DOHH2 (cell line): ENCODE data around the gene CRADD.

Experiments
- H3F3A ChIP-seq: fragments of 200-600 bp; sonication (generic), shearing (Covaris generic); 2 replicates; pipeline ENCODE4 v1.6.0; 2016; ENCODE audit warnings: antibody characterized with exemption, mild to moderate bottlenecking; ENCODE audit not compliant: control insufficient read depth, insufficient read depth
- H3K27ac ChIP-seq: fragments of 200-600 bp; sonication (generic); 2 replicates; pipeline ENCODE4 v1.5.1; 2014; ENCODE audit warnings: low read depth, mild to moderate bottlenecking, low read length, moderate library complexity
- H3K27me3 ChIP-seq: fragments of 200-600 bp; sonication (generic); 2 replicates; pipeline ENCODE4 v1.6.1; 2014; ENCODE audit warnings: mild to moderate bottlenecking, low read length, mixed read lengths; ENCODE audit not compliant: control insufficient read depth
- H3K36me3 ChIP-seq: fragments of 200-600 bp; sonication (generic); 2 replicates; pipeline ENCODE4 v1.6.1; 2014; ENCODE audit warnings: mild to moderate bottlenecking, low read length, moderate library complexity, mixed read lengths; ENCODE audit not compliant: control insufficient read depth
- H3K4me1 ChIP-seq: fragments of 200-600 bp; sonication (generic); 2 replicates; pipeline ENCODE4 v1.6.1; 2014; ENCODE audit warnings: mild to moderate bottlenecking, low read length, mixed read lengths; ENCODE audit not compliant: control insufficient read depth
- H3K4me2 ChIP-seq: fragments of 200-600 bp; sonication (generic); 2 replicates; pipeline ENCODE4 v1.6.0; 2014; ENCODE audit warnings: mild to moderate bottlenecking, low read length, moderate library complexity
- H3K4me3 ChIP-seq: fragments of 200-600 bp; sonication (generic); 2 replicates; pipeline ENCODE4 v1.5.1; 2014; ENCODE audit warnings: mild to moderate bottlenecking, low read length, mixed read lengths
- H3K79me2 ChIP-seq: fragments of 200-600 bp; sonication (generic); 2 replicates; pipeline ENCODE4 v1.6.1; 2014; ENCODE audit warnings: mild to moderate bottlenecking, low read length, mixed read lengths; ENCODE audit not compliant: control insufficient read depth
- H3K9me2 ChIP-seq: fragments of 200-600 bp; sonication (generic); replicated peaks from 2 replicates; pipeline ENCODE4 v1.6.1; 2014; ENCODE audit warnings: mild to moderate bottlenecking, low read length, mixed read lengths; ENCODE audit not compliant: control insufficient read depth
- H3K9me3 ChIP-seq: fragments of 200-600 bp; sonication (generic); 2 replicates; pipeline ENCODE4 v1.6.1; 2014; ENCODE audit warnings: antibody characterized with exemption, low read length, mixed read lengths; ENCODE audit not compliant: control insufficient read depth, insufficient read depth
- H4K20me1 ChIP-seq: fragments of 200-600 bp; sonication (generic); 2 replicates; pipeline ENCODE4 v1.6.0; 2014; ENCODE audit warnings: low read depth, mild to moderate bottlenecking, antibody characterized with exemption, low read length, moderate library complexity; ENCODE audit not compliant: control insufficient read depth, insufficient read depth
- EZH2phosphoT487 ChIP-seq: fragments of 200-600 bp; sonication (generic); IDR thresholded peaks from 2 replicates; pipeline ENCODE4 v1.6.1; 2017; ENCODE audit warnings: borderline replicate concordance, mild to moderate bottlenecking, antibody characterized with exemption, low read length, moderate library complexity, mixed read lengths
- TF ChIP-seq, protein P1 (sequence below): fragments of 200-600 bp; sonication (generic); IDR thresholded peaks from one replicate; pipeline ENCODE4 v1.5.1; 2014; ENCODE audit warnings: antibody characterized with exemption, mild to moderate bottlenecking, low read depth, low read length; ENCODE audit not compliant: poor library complexity, severe bottlenecking

The CRADD gene

DNA sequence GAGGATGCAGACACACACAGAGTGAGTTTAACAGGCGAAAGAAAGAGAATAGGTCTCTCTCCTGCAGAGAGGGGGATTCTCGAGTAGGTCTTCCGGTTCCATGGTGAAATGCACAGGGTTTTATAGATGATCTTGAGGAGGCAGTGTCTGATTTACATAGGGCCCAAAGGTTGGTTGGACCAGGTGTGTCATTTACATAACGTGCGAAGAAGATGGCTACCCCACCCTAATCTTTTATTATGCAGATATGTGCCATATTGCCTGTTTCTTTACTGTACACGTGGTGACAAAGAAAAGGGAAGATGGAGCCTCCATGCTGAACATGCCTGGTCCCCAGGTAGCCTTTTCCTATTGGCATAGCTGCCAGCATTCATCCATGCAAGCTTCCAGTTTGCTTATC, 219.8 kb downstream of the CRADD start:
- Histone ChIP-seq H3K9me2 (no peaks in the 10 kb centered on the region), H3K4me2 (no peak overlapping the region), H3K36me3 (no peaks in the 10 kb centered on the region), H3F3A (no peaks in the 10 kb centered on the region), H3K4me1 (no peaks in the 10 kb centered on the region), H4K20me1 (no peaks in the 10 kb centered on the region), H3K9me3 (no peaks in the 10 kb centered on the region), H3K4me3 (no peak overlapping the region), H3K27ac (no peak overlapping the region), H3K27me3 (no peaks in the 10 kb centered on the region), H3K79me2 (no peaks in the 10 kb centered on the region)
- TF ChIP-seq, protein P1, sequence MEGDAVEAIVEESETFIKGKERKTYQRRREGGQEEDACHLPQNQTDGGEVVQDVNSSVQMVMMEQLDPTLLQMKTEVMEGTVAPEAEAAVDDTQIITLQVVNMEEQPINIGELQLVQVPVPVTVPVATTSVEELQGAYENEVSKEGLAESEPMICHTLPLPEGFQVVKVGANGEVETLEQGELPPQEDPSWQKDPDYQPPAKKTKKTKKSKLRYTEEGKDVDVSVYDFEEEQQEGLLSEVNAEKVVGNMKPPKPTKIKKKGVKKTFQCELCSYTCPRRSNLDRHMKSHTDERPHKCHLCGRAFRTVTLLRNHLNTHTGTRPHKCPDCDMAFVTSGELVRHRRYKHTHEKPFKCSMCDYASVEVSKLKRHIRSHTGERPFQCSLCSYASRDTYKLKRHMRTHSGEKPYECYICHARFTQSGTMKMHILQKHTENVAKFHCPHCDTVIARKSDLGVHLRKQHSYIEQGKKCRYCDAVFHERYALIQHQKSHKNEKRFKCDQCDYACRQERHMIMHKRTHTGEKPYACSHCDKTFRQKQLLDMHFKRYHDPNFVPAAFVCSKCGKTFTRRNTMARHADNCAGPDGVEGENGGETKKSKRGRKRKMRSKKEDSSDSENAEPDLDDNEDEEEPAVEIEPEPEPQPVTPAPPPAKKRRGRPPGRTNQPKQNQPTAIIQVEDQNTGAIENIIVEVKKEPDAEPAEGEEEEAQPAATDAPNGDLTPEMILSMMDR, result no peak
- no peak for TF ChIP-seq EZH2phosphoT487

DNA sequence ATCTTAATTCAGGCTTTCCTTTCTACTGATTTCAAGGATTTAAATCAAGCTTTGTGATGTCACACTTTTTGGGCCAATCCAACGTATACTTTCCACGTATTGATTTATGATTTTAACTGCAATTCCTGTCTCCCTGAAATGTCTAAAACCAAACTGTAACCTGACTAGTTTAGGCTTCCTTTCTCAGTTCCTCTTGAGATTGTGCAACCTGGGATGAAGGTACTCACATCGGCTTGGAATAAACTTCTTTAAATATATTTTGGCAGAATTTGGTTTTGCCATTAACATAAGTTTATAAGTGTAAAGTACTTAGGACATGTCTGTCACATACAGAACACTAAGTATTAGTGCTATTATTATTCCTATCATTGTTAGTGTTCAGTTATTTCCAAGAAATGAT, 224.6 kb downstream of the CRADD start:
- Histone ChIP-seq H3K27ac (no peak overlapping the region), H3K4me1 (no peaks in the 10 kb centered on the region), H3K4me2 (no peak overlapping the region), H3K79me2 (no peaks in the 10 kb centered on the region), H3K9me2 (no peaks in the 10 kb centered on the region), H3K36me3 (no peaks in the 10 kb centered on the region), H3K4me3 (no peak overlapping the region), H3K9me3 (no peaks in the 10 kb centered on the region), H3K27me3 (no peaks in the 10 kb centered on the region), H3F3A (no peaks in the 10 kb centered on the region), H4K20me1 (no peaks in the 10 kb centered on the region)
- TF ChIP-seq EZH2phosphoT487, result no peak
- TF ChIP-seq, protein P1, result no peak

DNA sequence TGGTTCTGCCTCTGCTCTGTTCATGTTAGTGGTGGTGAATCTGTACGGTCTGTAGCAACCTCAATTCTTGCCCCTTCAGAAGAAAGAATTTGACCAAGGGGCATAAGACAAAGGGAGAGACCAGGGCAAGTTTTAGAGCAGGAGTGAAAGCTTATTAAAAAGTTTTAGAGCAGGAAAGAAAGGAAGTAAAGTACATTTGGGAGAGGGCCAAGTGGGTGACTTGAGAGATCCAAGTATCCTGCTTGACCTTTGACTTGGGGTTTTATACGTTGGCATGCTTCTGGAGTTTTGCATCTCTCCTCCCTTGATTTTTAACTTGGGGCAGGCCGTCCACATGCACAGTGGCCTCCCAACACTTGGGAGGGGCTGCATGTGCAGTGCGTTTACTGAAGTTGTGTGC, 225.0 kb downstream of the CRADD start:
- Histone ChIP-seq H4K20me1 (no peaks in the 10 kb centered on the region), H3K36me3 (no peaks in the 10 kb centered on the region), H3K9me3 (no peaks in the 10 kb centered on the region), H3K4me2 (no peak overlapping the region), H3K27me3 (no peaks in the 10 kb centered on the region), H3K4me1 (no peaks in the 10 kb centered on the region), H3K9me2 (no peaks in the 10 kb centered on the region), H3K27ac (no peak overlapping the region), H3K4me3 (no peak overlapping the region), H3F3A (no peaks in the 10 kb centered on the region), H3K79me2 (no peaks in the 10 kb centered on the region)
- no peak for TF ChIP-seq EZH2phosphoT487
- TF ChIP-seq, protein P1, result no peak
